ENCODE results near the gene MUTYH.

DNA sequence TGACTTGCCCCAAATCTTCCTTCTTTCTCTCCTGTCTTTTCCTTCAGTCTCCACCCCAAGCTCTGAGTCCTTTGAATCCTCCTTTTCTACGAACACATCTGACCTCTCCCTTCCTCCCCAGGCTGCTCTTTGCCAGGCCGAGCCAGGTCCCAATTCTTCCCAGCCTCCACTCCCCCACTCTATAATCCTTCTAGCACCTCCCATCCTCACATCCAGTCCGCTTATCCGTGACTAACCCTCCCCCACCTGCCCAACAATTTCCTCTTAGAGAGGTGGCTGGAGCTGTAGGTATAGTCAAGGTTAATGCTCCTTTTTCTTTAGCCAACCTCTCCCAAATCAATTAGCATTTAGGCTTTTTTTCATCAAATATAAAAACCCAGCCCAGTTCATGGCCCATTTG is 23.1 kb downstream of the MUTYH start:
- TF ChIP-seq, protein P1, sequence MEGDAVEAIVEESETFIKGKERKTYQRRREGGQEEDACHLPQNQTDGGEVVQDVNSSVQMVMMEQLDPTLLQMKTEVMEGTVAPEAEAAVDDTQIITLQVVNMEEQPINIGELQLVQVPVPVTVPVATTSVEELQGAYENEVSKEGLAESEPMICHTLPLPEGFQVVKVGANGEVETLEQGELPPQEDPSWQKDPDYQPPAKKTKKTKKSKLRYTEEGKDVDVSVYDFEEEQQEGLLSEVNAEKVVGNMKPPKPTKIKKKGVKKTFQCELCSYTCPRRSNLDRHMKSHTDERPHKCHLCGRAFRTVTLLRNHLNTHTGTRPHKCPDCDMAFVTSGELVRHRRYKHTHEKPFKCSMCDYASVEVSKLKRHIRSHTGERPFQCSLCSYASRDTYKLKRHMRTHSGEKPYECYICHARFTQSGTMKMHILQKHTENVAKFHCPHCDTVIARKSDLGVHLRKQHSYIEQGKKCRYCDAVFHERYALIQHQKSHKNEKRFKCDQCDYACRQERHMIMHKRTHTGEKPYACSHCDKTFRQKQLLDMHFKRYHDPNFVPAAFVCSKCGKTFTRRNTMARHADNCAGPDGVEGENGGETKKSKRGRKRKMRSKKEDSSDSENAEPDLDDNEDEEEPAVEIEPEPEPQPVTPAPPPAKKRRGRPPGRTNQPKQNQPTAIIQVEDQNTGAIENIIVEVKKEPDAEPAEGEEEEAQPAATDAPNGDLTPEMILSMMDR (IDR thresholded peaks at IDR 0.05; ENCODE audit: insufficient read depth, low read depth, low read length): no peak
- no peak for TF ChIP-seq EZH2 (IDR thresholded peaks at IDR 0.05; ENCODE audit: insufficient read depth, low read length)
